GM20431 (cell line): Measurements from ENCODE around the gene CLASP1.
"Not testable (repeated sequence)": the region's sequence is repeated elsewhere in the genome, so short reads cannot be mapped to it uniquely, and the experiment has no call there.

Experiments
- in situ Hi-C: fragments of 300-500 bp; cut with MseI, MboI; formaldehyde crosslinking; loops from one replicate; pipeline ENCODE4 v1.15.0; 2020; ENCODE audit warnings: low sequenced_read_pairs; ENCODE audit not compliant: unreplicated experiment

The CLASP1 gene

DNA sequence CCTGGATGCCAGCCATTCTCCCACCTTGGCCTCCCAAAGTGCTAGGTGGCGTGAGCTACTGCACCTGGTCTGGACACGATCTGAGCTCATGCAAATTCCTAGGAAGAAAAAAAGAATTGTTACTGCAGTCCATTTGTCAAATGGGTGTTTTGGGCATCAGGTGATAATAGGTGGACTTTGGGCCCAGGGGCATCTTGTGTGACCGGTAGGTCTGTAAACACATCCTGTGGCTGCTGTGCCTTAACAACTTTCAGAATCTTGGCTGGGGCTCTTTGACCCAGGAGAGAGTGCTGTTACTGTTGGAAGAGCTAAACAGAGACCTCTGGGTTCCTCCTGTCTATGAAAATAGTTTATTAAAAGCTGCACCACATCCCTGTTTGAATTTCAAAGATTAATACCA, 329.3 kb downstream of the CLASP1 start:
- in situ Hi-C loops, result no loop called here

DNA sequence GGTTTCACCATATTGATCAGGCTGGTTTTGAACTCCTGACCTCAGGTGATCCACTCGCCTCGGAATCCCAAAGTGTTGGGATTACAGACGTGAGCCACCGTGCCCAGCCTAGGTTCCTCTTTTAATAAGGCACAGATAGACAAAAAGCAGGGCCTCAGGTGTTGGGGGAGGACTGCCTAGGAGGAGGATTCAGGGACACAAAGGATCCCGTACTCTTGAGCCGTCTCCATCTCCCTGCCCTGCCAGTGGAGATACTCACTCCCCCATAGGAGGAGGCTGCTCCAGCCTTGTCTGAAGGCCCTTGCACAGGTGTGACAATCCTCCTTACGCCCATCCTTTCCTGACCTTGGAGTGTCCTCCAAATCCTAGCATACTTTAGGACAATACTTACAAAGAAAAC, 332.3 kb downstream of the CLASP1 start:
- in situ Hi-C loops, result no loop called here

GRCh38 chr2:121313701-121314100, 335.6 kb downstream of the CLASP1 start:
- in situ Hi-C loops, result not testable (repeated sequence)

DNA sequence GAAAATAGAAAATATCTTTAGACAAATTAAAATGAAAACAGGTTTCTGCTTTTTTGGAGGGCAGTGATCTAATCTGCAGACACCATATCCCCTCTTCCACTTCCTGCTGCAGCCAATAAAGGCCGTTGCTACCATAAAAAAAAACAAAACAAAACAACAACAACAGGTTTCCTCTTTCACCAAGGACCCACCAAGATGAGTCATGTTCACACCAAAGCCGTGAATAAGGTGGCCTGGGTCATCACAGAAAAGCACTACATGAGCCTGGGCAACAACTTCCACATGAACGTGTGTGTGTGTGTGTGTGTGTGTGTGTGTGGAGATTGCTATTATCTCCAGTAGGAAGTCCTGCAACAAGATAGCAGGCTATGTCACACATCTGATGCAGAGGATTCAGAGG, 339.5 kb downstream of the CLASP1 start:
- in situ Hi-C loops, result no loop called here

GRCh38 chr2:121309323-121309722, 339.9 kb downstream of the CLASP1 start:
- in situ Hi-C loops, result no loop called here

- in situ Hi-C loops, result no loop called here
Observed at GRCh38 chr2:121307048-121307447, 342.2 kb downstream of the CLASP1 start.

- in situ Hi-C loops, result no loop called here
Observed at GRCh38 chr2:121304941-121305340, 344.3 kb downstream of the CLASP1 start.

DNA sequence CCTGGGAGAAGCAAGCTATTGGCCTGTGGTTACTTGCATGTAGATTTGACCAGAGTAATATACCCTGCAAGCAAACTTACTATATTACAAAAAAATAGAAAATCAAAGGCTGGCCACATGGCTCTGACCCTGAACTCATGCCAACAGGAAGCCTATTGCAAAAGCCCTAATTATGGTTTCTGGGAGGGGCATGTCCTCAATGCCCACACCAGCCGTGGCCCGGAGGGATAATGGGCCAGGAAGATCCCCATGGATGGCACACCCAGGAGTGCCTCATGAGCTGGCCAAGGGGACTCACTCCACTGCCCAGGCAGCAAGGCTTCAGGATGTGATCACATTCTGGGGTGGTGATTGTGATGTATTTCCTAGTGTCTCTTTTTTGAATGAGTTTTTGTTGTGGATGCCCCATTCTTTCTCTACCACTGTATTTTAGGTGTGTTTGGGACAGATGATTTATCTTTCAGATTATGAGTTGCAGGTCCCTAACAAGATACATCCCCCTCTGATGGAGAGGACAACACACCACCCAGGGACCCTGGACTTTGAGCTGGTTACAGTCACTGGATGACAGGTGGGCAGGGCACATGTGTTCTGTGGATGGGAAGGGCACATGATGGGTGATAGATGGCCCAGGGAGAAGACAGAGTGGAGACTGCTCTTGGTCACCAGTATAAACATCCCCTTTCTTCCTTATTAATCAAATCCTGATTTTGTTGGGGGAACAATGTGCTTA, 345.6 kb downstream of the CLASP1 start:
- in situ Hi-C loops, result no loop called here

DNA sequence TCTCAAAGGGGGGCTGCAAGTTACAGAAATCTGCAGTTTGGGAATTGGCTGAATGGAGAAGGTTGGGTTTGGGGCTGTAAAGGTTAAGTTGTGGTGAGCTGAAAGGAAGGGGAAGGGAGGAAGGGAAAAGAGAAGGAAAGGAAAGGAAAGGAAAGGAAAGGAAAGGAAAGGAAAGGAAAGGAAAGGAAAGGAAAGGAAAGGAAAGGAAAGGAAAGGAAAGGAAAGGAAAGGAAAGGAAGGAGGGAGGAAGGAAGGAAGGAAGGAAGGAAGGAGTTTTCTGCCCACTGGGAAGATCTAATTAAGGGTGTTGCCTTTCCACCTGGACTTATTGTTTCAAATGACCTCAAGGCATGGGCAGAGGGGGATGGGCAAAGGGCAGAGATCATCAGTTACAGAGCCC, 348.1 kb downstream of the CLASP1 start:
- in situ Hi-C loops, result not testable (repeated sequence)

- in situ Hi-C loops, result no loop called here
Observed at GRCh38 chr2:121298476-121298875, 350.8 kb downstream of the CLASP1 start.

- in situ Hi-C loops, result not testable (repeated sequence)
Observed at GRCh38 chr2:121297866-121298265, 351.4 kb downstream of the CLASP1 start.

DNA sequence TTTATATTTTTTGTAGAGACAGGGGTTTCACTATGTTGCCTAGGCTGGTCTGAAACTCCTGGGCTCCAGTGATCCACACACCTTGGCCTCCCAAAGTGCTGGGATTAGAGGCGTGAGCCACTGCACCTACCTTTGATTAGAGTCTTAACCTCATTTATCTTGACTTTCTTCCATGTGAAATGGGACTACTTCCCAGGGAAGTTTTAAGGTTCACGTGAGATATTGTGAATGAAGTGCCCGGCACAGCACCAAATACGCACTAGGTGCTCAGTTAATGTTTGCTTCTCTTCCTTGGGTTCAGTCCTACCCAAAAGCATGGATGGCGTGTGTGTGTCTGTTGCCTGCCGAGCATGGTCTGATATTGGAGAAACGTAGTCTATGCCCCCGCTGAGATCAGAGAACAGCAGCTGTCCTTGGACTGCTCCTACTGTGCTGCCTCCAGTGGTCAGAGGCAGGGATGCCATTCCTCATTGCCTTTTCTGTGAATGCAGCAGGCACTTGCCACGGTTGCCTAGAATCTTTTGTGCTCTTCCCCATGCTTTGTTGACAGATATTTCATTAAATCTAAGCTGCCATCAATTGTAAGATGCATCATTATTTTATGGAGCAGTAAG, 351.9 kb downstream of the CLASP1 start:
- in situ Hi-C loops, result no loop called here

- in situ Hi-C loops, result no loop called here
Observed at GRCh38 chr2:121295911-121296650, 353.2 kb downstream of the CLASP1 start.

DNA sequence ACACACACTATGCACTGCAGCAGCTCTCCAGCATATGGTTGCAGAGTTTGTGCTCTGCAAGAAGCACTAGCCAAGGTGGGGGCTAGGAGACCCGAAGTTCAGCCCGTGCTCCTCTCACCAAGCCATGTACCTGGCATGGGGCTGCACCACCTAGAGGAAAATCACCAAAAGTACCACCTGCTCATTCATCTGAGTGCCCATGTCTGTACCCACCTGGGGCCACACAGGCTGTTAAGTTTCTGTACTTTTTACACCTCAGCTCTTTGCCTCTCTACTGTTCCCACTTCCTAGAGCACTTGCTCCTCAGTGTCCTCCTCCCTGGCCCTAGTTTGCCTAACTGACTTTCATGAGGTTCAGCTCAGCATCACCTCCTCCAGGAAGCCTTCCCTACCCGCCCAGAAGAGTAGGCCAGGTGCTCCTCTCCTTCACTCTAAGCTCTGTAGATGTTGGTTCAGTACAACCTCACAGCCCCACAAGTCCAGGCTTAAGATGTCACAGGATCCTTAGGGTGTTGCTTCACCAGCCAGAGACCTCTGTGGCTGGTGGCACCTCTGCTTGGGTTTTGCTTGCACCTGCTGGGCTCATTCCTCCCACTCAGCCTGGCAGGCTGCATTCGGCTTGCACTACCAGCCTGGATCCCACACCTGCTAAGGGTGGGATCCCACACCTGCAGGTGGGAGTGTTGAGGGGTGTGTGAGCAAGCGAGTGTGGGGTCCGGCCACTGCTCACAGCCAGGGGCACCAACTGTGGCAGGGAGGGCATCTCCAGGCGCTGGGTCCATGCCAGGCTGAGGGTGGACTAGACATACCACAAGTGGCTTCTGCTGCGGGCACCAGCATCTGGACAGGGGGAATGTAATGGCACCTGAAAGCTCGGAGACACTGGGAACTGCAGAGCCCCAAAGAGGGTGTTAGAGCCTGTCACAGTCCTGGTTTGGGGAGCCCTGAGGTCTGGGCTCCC, 354.1 kb downstream of the CLASP1 start:
- in situ Hi-C loops, result no loop called here

- in situ Hi-C loops, result no loop called here
Observed at GRCh38 chr2:121293450-121294325, 355.6 kb downstream of the CLASP1 start.

DNA sequence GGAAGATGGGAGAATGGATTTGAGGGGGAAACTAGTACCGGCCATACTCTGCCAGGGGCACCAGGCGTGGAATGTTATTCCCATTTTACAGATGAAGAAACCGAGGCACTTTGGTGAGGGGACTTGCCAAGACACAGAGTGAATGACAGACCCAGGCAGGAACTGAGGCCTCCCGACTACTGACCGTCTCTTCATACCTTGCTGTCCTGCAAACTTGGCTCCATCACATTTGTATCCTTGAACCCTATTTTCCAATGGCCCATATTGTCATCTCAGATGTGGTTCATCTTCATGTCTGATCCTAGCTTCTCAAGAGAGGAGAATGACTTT, 358.0 kb downstream of the CLASP1 start:
- in situ Hi-C loops, result no loop called here

GRCh38 chr2:121289271-121289670, 360.0 kb downstream of the CLASP1 start:
- in situ Hi-C loops, result no loop called here

GRCh38 chr2:121288454-121289231, 360.6 kb downstream of the CLASP1 start:
- in situ Hi-C loops, result no loop called here

DNA sequence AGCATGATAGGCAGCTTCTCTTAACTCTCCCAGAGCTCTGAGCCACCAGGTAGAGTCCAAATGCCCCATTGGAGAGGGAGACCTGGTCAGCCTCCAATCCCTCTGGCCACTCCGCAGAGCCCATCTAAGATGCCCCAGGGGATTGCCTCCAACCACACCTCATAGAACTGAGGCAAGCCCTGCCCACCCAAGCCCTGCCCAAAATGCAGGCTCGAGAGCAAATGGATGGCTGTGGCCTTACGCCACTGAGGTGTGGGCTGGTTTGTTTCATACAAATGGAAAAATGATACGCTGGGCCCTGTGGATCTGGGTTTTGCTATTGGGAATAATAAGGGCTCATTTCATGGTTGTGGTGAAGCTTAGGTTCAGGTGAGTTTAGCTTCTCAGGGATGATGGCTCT, 361.3 kb downstream of the CLASP1 start:
- in situ Hi-C loops, result no loop called here
